Measurements from ENCODE around the gene XPNPEP3. TPM values are rescaled to one million over a fixed set of nuclear protein-coding genes. Genes with fewer than 3 reads are reported as not detected.

The XPNPEP3 gene
- total and polyA plus RNA-seq, 2 of the 4 experiments (the other 2 are of a cell fraction), result 9.3 to 10.9 TPM

GRCh38 chr22:40875111-40875510 is 18.2 kb downstream of the XPNPEP3 start:
- CTCF ChIA-PET, result no interaction called here
- no peak overlapping the region for H3K4me2 ChIP-seq (ENCODE audit: low read depth, low read length)
- ATAC-seq (ENCODE audit: low read depth), result no peak

More at GRCh38 chr22:40875111-40875510, 18.2 kb downstream of the XPNPEP3 start:
- no peak overlapping the region for H3K56ac ChIP-seq (ENCODE audit: extremely low read depth, insufficient read depth, low read length)
- no peaks in the 10 kb centered on the region for H3K27me3 ChIP-seq (ENCODE audit: control insufficient read depth, insufficient read depth, low read length)
- no peak overlapping the region for H2BK5ac ChIP-seq (ENCODE audit: low read depth, low read length, poor library complexity, severe bottlenecking)
- no peak overlapping the region for H2AK5ac ChIP-seq (ENCODE audit: low read depth, low read length)
- no peak for TF ChIP-seq RCOR1 (IDR thresholded peaks at IDR 0.05; ENCODE audit: insufficient replicate concordance, low read length)
- TF ChIP-seq CEBPB (IDR thresholded peaks at IDR 0.05; ENCODE audit: low read depth, low read length), result no peak
- TF ChIP-seq CHD1 (IDR thresholded peaks at IDR 0.05; ENCODE audit: low read depth, low read length), result no peak
- no peak for TF ChIP-seq MXI1 (IDR thresholded peaks at IDR 0.05; ENCODE audit: borderline replicate concordance, low read depth, low read length)
- TF ChIP-seq POLR2A (IDR thresholded peaks at IDR 0.05; ENCODE audit: low read depth, low read length), result no peak
- no peak for TF ChIP-seq SMC3 (IDR thresholded peaks at IDR 0.05; ENCODE audit: low read depth, low read length)
- TF ChIP-seq MAFK (IDR thresholded peaks at IDR 0.05; ENCODE audit: low read depth, low read length), result no peak
- TF ChIP-seq FOS (IDR thresholded peaks at IDR 0.05; ENCODE audit: low read depth, low read length), result no peak
- TF ChIP-seq RAD21 (IDR thresholded peaks at IDR 0.05; ENCODE audit: low read length), result no peak
- TF ChIP-seq, protein P1, sequence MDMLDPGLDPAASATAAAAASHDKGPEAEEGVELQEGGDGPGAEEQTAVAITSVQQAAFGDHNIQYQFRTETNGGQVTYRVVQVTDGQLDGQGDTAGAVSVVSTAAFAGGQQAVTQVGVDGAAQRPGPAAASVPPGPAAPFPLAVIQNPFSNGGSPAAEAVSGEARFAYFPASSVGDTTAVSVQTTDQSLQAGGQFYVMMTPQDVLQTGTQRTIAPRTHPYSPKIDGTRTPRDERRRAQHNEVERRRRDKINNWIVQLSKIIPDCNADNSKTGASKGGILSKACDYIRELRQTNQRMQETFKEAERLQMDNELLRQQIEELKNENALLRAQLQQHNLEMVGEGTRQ (IDR thresholded peaks at IDR 0.05; ENCODE audit: low read depth, low read length), result no peak
- no peak for TF ChIP-seq NFE2L2 (IDR thresholded peaks at IDR 0.05; ENCODE audit: low read depth, low read length)
- TF ChIP-seq CTCF (conservative IDR thresholded peaks at IDR 0.05; ENCODE audit: low read depth, low read length), result no peak
- TF ChIP-seq ELK1 (IDR thresholded peaks at IDR 0.05; ENCODE audit: borderline replicate concordance, low read depth, low read length), result no peak
- TF ChIP-seq BHLHE40 (IDR thresholded peaks at IDR 0.05; ENCODE audit: low read depth, low read length), result no peak
- TF ChIP-seq RFX5 (IDR thresholded peaks at IDR 0.05; ENCODE audit: low read depth, low read length), result no peak
- no peak for TF ChIP-seq MAZ (IDR thresholded peaks at IDR 0.05; ENCODE audit: borderline replicate concordance, low read depth, low read length)
- no peak overlapping the region for H4K5ac ChIP-seq (ENCODE audit: low read depth, low read length)
- H2AK9ac ChIP-seq (replicated peaks; ENCODE audit: low read depth, low read length, poor library complexity), result no peak overlapping the region
- H3K36me3 ChIP-seq (ENCODE audit: control insufficient read depth, insufficient read depth, low read length), result peaks cover 11% of the 10 kb centered on the region
- no peak overlapping the region for H3K4me3 ChIP-seq (ENCODE audit: insufficient read depth, low read depth, low read length)
- no peaks in the 10 kb centered on the region for H4K20me1 ChIP-seq (ENCODE audit: insufficient read depth, low read length)
- POLR2A ChIA-PET (ENCODE audit: unreplicated experiment), result no interaction called here
- dilution Hi-C loops (cut with HindIII; ENCODE audit: low sequenced_read_pairs, unreplicated experiment), result no loop called here
- H3K9me3 ChIP-seq (ENCODE audit: control insufficient read depth, insufficient read depth, low read length), result no peaks in the 10 kb centered on the region
- H2BK20ac ChIP-seq (ENCODE audit: low read depth, low read length), result no peak overlapping the region
- H4K8ac ChIP-seq (ENCODE audit: low read depth in 2 of 2, low read length in 2 of 2), result no peak overlapping the region
- no peak overlapping the region for H3K9ac ChIP-seq (ENCODE audit: low read depth, low read length)
- no peak overlapping the region for H3K4ac ChIP-seq (ENCODE audit: low read depth, low read length)
- no peaks in the 10 kb centered on the region for H3K4me1 ChIP-seq (ENCODE audit: control insufficient read depth, insufficient read depth, low read length)
- intact Hi-C loops (cut with micrococcal nuclease), result no loop called here
- peaks cover 0 to 23% of the 10 kb centered on the region in 2 experiments; a peak in 3 of 4 replicates for H3K79me1 ChIP-seq (ENCODE audit: low read depth in 1 of 2, low read length in 2 of 2)
- DNase-seq, result no peak
- BruUV-seq (replicated peaks), result no TSS peak
- H2BK15ac ChIP-seq (ENCODE audit: low read depth, low read length), result no peak overlapping the region
- in situ Hi-C loops (cut with MboI; ENCODE audit: low sequenced_read_pairs), result loop anchor here (25.0 kb wide), 1 partner anchor 438 kb away; no protein-coding TSS in a partner anchor
- no CpG with 5 or more reads among the region's 3 CpGs for WGBS, 2 experiments (ENCODE audit: extremely low coverage in 2 of 2, insufficient read length in 1 of 2)
- no peak overlapping the region for H4K91ac ChIP-seq (ENCODE audit: insufficient read depth, low read depth, low read length)
- peaks cover 3% of the 10 kb centered on the region for H3K9me1 ChIP-seq (ENCODE audit: insufficient read depth, low read length)
- no peak overlapping the region for H3K18ac ChIP-seq (ENCODE audit: low read depth, low read length)
- H3K23ac ChIP-seq (ENCODE audit: low read depth, low read length), result no peak overlapping the region
- H2AFZ ChIP-seq (replicated peaks; ENCODE audit: low read length, poor library complexity), result no peak overlapping the region
- H2BK120ac ChIP-seq (ENCODE audit: low read depth, low read length), result no peak overlapping the region
- H3K14ac ChIP-seq (replicated peaks; ENCODE audit: low read depth, low read length), result no peak overlapping the region
- H3K27ac ChIP-seq (ENCODE audit: insufficient read depth, low read length), result no peak overlapping the region
